ENCODE results near the gene BRSK2.

GRCh38 chr11:1508491-1508891 is 118.8 kb downstream of the BRSK2 start:
- TF ChIP-seq CTCF (IDR thresholded peaks at IDR 0.05; ENCODE audit: low read length) (no peak), EZH2 (IDR thresholded peaks at IDR 0.05; ENCODE audit: borderline replicate concordance, low read length) (no peak)
